ENCODE results near the gene TAL1.
A peak's percentile ranks its signal among the peaks of the same experiment; 100 is the strongest.
"Not testable (repeated sequence)": the region's sequence is repeated elsewhere in the genome, so short reads cannot be mapped to it uniquely, and the experiment has no call there.

TAL1 gene

GRCh38 chr1:47194311-47194710 is 37.7 kb downstream of the TAL1 start:
- Histone ChIP-seq H3K27me3 (no peaks in the 10 kb centered on the region), H3K4me3 (ENCODE audit: low read depth in 1 of 2, low read length in 1 of 2) (no peak overlapping the region), H3K36me3 (no peaks in the 10 kb centered on the region), H3K4me1 (ENCODE audit: control insufficient read depth in 1 of 2, insufficient read depth in 1 of 2, low read depth in 1 of 2, low read length in 1 of 2) (no peaks in the 10 kb centered on the region), H3K9me3 (no peaks in the 10 kb centered on the region), H3K27ac (no peak overlapping the region)
- TF ChIP-seq, protein P1, sequence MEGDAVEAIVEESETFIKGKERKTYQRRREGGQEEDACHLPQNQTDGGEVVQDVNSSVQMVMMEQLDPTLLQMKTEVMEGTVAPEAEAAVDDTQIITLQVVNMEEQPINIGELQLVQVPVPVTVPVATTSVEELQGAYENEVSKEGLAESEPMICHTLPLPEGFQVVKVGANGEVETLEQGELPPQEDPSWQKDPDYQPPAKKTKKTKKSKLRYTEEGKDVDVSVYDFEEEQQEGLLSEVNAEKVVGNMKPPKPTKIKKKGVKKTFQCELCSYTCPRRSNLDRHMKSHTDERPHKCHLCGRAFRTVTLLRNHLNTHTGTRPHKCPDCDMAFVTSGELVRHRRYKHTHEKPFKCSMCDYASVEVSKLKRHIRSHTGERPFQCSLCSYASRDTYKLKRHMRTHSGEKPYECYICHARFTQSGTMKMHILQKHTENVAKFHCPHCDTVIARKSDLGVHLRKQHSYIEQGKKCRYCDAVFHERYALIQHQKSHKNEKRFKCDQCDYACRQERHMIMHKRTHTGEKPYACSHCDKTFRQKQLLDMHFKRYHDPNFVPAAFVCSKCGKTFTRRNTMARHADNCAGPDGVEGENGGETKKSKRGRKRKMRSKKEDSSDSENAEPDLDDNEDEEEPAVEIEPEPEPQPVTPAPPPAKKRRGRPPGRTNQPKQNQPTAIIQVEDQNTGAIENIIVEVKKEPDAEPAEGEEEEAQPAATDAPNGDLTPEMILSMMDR (IDR thresholded peaks at IDR 0.05) = no peak

DNA sequence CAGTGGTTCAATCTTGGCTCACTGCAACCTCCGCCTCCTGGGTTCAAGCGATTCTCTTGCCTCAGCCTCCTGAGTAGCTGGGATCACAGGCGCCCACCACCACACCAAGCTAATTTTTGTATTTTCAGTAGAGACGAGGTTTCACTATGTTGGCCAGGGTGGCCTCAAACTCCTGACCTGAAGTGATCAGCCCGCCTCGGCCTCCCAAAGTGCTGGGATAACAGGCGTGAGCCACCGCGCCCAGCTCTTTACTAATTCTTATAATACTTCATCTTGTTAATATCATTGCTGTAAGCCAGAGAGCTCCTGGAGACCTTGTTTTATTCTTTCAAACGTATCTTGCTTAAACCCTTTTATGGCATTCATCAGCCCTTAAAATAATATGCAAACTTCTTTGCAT is 38.5 kb downstream of the TAL1 start:
- H3K9me3 ChIP-seq; H3K27me3 ChIP-seq; H3K4me1 ChIP-seq (ENCODE audit: control insufficient read depth in 1 of 2, insufficient read depth in 1 of 2, low read depth in 1 of 2, low read length in 1 of 2); H3K36me3 ChIP-seq; H3K4me3 ChIP-seq (ENCODE audit: low read depth in 1 of 2, low read length in 1 of 2); H3K27ac ChIP-seq: not testable (repeated sequence)

- Histone ChIP-seq H3K4me3 (ENCODE audit: low read depth in 1 of 2, low read length in 1 of 2) (no peak overlapping the region), H3K27ac (no peak overlapping the region), H3K4me1 (ENCODE audit: control insufficient read depth in 1 of 2, insufficient read depth in 1 of 2, low read depth in 1 of 2, low read length in 1 of 2) (no peaks in the 10 kb centered on the region), H3K9me3 (no peaks in the 10 kb centered on the region), H3K27me3 (no peaks in the 10 kb centered on the region), H3K36me3 (no peaks in the 10 kb centered on the region)
- TF ChIP-seq, protein P1 (IDR thresholded peaks at IDR 0.05) = peak; percentile 82
Observed at GRCh38 chr1:47192458-47193384, 39.3 kb downstream of the TAL1 start.

DNA sequence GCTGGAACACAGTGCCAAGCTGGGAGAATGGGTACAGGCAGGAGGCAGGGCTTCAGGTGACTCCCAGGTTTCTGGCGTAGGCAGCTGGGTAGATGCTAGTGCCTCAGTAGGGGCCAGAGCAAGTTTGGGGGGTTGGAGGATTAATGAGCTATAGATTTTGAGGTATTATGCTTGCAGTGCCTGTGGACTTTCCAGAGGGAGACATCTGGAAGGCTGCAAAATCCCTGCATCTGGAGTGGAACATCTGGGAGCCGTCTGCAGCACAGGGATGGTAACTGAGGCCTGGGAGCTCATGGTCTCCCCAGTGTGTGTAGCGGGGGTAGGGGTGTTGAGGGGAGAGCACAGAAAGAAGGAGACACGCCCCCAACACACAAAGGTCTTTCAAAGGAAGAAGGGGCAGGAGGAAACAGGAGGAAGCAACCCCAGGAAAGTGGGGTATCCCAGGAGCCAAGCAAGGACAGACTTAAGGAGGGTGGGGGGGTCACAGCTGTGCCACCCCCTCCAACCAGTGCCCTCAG is 40.0 kb downstream of the TAL1 start:
- TF ChIP-seq, protein P1 (IDR thresholded peaks at IDR 0.05) = no peak
- Histone ChIP-seq H3K27ac (no peak overlapping the region), H3K9me3 (no peaks in the 10 kb centered on the region), H3K4me3 (ENCODE audit: low read depth in 1 of 2, low read length in 1 of 2) (no peak overlapping the region), H3K4me1 (ENCODE audit: control insufficient read depth in 1 of 2, insufficient read depth in 1 of 2, low read depth in 1 of 2, low read length in 1 of 2) (no peaks in the 10 kb centered on the region), H3K36me3 (no peaks in the 10 kb centered on the region), H3K27me3 (no peaks in the 10 kb centered on the region)

DNA sequence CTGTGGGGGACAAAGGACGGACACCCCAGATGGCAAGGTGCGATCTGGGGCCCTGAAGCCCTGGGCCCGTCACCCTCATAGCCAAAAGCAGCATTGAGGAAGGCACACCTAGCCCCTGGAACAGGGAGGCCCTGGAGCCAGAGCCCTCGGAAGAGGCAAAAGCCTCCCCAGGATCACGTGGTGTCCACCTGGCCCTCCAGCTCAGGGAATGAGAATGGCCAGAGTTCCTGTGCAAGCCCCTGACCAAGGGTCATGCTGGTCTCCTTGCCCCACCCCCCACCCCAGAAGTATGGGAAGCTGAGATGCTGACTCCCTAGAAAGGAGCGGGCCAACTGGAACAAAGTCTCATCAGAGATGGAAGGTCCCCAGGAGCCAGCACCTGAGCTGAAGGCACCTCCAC is 41.2 kb downstream of the TAL1 start:
- no peak overlapping the region for H3K27ac ChIP-seq
- H3K36me3 ChIP-seq = no peaks in the 10 kb centered on the region
- no peaks in the 10 kb centered on the region for H3K9me3 ChIP-seq
- no peak overlapping the region for H3K4me3 ChIP-seq (ENCODE audit: low read depth in 1 of 2, low read length in 1 of 2)
- no peaks in the 10 kb centered on the region for H3K27me3 ChIP-seq
- H3K4me1 ChIP-seq (ENCODE audit: control insufficient read depth in 1 of 2, insufficient read depth in 1 of 2, low read depth in 1 of 2, low read length in 1 of 2) = no peaks in the 10 kb centered on the region
- TF ChIP-seq, protein P1 (IDR thresholded peaks at IDR 0.05) = no peak

DNA sequence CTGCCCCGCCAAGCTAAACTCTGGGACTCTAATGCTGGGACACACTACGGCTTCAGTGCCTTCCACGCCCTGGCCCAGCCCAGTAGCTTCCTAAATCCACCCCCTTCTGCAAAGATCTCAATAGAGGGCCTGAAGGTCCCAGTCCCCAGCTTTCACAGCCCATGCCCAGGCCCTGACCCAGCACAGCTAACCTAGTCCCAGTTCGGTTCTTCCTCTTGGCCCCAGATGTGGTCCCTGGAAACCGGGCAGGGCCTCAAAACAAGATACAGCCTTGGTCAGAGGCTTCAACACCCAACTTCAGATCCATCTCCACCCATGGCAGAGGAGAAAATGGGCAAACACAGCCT is 41.5 kb downstream of the TAL1 start:
- no peaks in the 10 kb centered on the region for H3K27me3 ChIP-seq
- no peak overlapping the region for H3K27ac ChIP-seq
- H3K4me1 ChIP-seq (ENCODE audit: control insufficient read depth in 1 of 2, insufficient read depth in 1 of 2, low read depth in 1 of 2, low read length in 1 of 2) = no peaks in the 10 kb centered on the region
- no peaks in the 10 kb centered on the region for H3K36me3 ChIP-seq
- H3K4me3 ChIP-seq (ENCODE audit: low read depth in 1 of 2, low read length in 1 of 2) = no peak overlapping the region
- H3K9me3 ChIP-seq = no peaks in the 10 kb centered on the region
- TF ChIP-seq, protein P1 (IDR thresholded peaks at IDR 0.05) = no peak

Measured in neutrophil (primary cell).